Measurements from ENCODE around the gene CFAP299.

DNA sequence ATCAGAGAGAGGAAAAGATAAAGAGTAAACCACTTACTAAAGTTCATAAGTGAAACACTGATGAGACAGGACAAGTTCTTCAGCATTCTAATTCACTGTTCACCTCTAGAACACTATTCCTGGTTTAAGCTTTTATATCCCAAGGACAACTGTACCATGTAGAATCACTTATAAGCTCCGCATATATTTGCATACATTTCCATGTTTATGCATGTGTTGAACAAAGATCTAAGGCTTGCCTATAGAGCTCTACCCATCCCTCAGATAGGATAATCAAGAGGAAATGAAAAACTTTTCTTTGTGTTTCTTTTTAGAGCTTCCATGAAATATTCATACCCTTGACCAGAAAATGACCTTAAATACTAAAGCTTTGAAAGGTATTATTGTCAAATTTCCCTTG is 538.0 kb downstream of the CFAP299 start:
- TF ChIP-seq CTCF (IDR thresholded peaks at IDR 0.05), result no peak
- TF ChIP-seq EZH2 (IDR thresholded peaks at IDR 0.05; ENCODE audit: borderline replicate concordance, insufficient read depth, low read depth, low read length, poor library complexity, severe bottlenecking), result no peak
